Endothelial cell of umbilical vein (primary cell): ENCODE data around the gene CACNB4. TPM values are rescaled to one million over a fixed set of nuclear protein-coding genes. Genes with fewer than 3 reads are reported as not detected.

ENCODE experiments used
- BruUV-seq: library from RNA; stranded (reverse); fragments of 400-500 nt; replicated peaks from 2 replicates; lab custom pipeline; 2021; lab: Mats Ljungman, UMichigan
- CTCF ChIA-PET: fragments of 300-600, 350-600 bp; sonication (Branson Sonifier 250); formaldehyde crosslinking; loops from one replicate; lab custom pipeline; 2021; ENCODE audit warnings: antibody characterized with exemption, inconsistent platforms; lab: Charles Lee
- POLR2A ChIA-PET: fragments of 300-600, 350-600 bp; sonication (Branson Sonifier 250); formaldehyde crosslinking; loops from one replicate; lab custom pipeline; 2021; ENCODE audit warnings: antibody characterized with exemption, inconsistent platforms; lab: Charles Lee
- DNase-seq: peaks from one replicate; pipeline ENCODE4 v3.0.0-alpha.2; 2011; ENCODE audit warnings: low read depth, low spot score
- FAIRE-seq: peaks from 2 replicates; lab custom pipeline; 2011; peaks lifted over from hg19 to GRCh38; lab: Jason Lieb, UNC
- H2AFZ ChIP-seq: 2 replicates; pipeline ENCODE4 v1.6.0; 2012; ENCODE audit warnings: low read depth, low read length, control low read depth, inconsistent platforms
- H3K27ac ChIP-seq: 2 replicates; pipeline ENCODE4 v1.5.1; 2011; ENCODE audit warnings: low read depth, mild to moderate bottlenecking, control low read depth, low read length, moderate library complexity; ENCODE audit not compliant: insufficient read depth
- H3K27me3 ChIP-seq, 2 experiments: 2 replicates each; pipeline versions ENCODE4 v1.6.0 to v1.6.1; 2011; ENCODE audit warnings: low read length in 2 of 2, mixed read lengths in 1 of 2; ENCODE audit not compliant: control insufficient read depth in 2 of 2, insufficient read depth in 2 of 2
- H3K36me3 ChIP-seq, 2 experiments: 2 replicates in 1 of 2; 3 replicates in 1 of 2; pipeline ENCODE4 v1.5.1; 2011; ENCODE audit warnings: low read length in 2 of 2, mild to moderate bottlenecking in 1 of 2, moderate library complexity in 1 of 2; ENCODE audit not compliant: control insufficient read depth in 2 of 2, insufficient read depth in 2 of 2; ENCODE audit errors: extremely low read depth in 1 of 2
- H3K4me1 ChIP-seq: 3 replicates; pipeline ENCODE4 v1.5.1; 2011; ENCODE audit warnings: mild to moderate bottlenecking, low read length; ENCODE audit not compliant: control insufficient read depth, insufficient read depth; ENCODE audit errors: extremely low read depth
- H3K4me2 ChIP-seq: 2 replicates; pipeline ENCODE4 v1.6.1; 2011; ENCODE audit warnings: low read length, control low read depth, mixed read lengths; ENCODE audit not compliant: insufficient read depth
- H3K4me3 ChIP-seq, 3 experiments: fragments of 200-600 bp in 1 of 3; sonication (generic), shearing (Covaris generic) in 1 of 3; replicated peaks in 1 of 3; 2 replicates each; pipeline ENCODE4 v1.5.1; 2011 to 2016; ENCODE audit warnings: control low read depth in 3 of 3, low read length in 3 of 3, mild to moderate bottlenecking in 2 of 3, inconsistent platforms in 1 of 3, low read depth in 1 of 3, moderate library complexity in 1 of 3; ENCODE audit not compliant: insufficient read depth in 1 of 3
- H3K79me2 ChIP-seq: 2 replicates; pipeline ENCODE4 v1.6.0; 2012; ENCODE audit warnings: low read length, inconsistent platforms; ENCODE audit not compliant: control insufficient read depth, insufficient read depth
- H3K9ac ChIP-seq: replicated peaks from 2 replicates; pipeline ENCODE3; 2011; ENCODE audit warnings: low read length, control low read depth; ENCODE audit not compliant: insufficient read depth; ENCODE audit errors: extremely low read depth
- H3K9me1 ChIP-seq: replicated peaks from 3 replicates; pipeline ENCODE4 v1.6.0; 2011; ENCODE audit warnings: mild to moderate bottlenecking, low read length; ENCODE audit not compliant: control insufficient read depth, insufficient read depth; ENCODE audit errors: extremely low read depth
- H3K9me3 ChIP-seq: replicated peaks from 2 replicates; pipeline ENCODE4 v1.5.1; 2012; ENCODE audit warnings: low read length, inconsistent platforms; ENCODE audit not compliant: control insufficient read depth, insufficient read depth
- H4K20me1 ChIP-seq: replicated peaks from 2 replicates; pipeline ENCODE3; 2011; ENCODE audit warnings: mild to moderate bottlenecking, low read length; ENCODE audit not compliant: control insufficient read depth, insufficient read depth; ENCODE audit errors: extremely low read depth
- EZH2 ChIP-seq: IDR thresholded peaks from 2 replicates; pipeline ENCODE4 v1.6.1; 2012; ENCODE audit warnings: borderline replicate concordance, low read depth, mild to moderate bottlenecking, moderate library complexity, low read length, inconsistent platforms; ENCODE audit not compliant: severe bottlenecking
- FOS ChIP-seq: IDR thresholded peaks from 2 replicates; pipeline ENCODE4 v1.6.1; 2011; ENCODE audit warnings: mild to moderate bottlenecking, low read length, moderate library complexity, borderline replicate concordance; ENCODE audit not compliant: insufficient read depth
- GATA2 ChIP-seq: IDR thresholded peaks from 2 replicates; pipeline ENCODE4 v1.7.0; 2011; ENCODE audit warnings: low read depth, mild to moderate bottlenecking, moderate library complexity, mixed read lengths, low read length; ENCODE audit not compliant: insufficient read length, insufficient read depth
- JUN ChIP-seq: IDR thresholded peaks from 2 replicates; pipeline ENCODE4 v1.6.1; 2011; ENCODE audit warnings: borderline replicate concordance, low read depth; ENCODE audit not compliant: insufficient read length, insufficient read depth
- MYC ChIP-seq: IDR thresholded peaks from one replicate; pipeline ENCODE4 v1.6.1; 2011; ENCODE audit warnings: mild to moderate bottlenecking, low read depth, low read length
- POLR2A ChIP-seq: IDR thresholded peaks from 2 replicates; pipeline ENCODE4 v1.6.1; 2012; ENCODE audit warnings: low read depth, mild to moderate bottlenecking, control low read depth, low read length
- POLR2AphosphoS5 ChIP-seq: IDR thresholded peaks from 2 replicates; pipeline ENCODE4 v1.6.1; 2012; ENCODE audit warnings: low read depth, mild to moderate bottlenecking, control low read depth, low read length, moderate library complexity; ENCODE audit not compliant: insufficient read depth
- dilution Hi-C: fragments of 300-500 bp; cut with MboI; formaldehyde crosslinking; loops from one replicate; pipeline ENCODE4 v1.15.0; 2019; ENCODE audit warnings: low sequenced_read_pairs; ENCODE audit not compliant: extremely low pct_ligation_motif_present
- intact Hi-C: fragments of 100-400 bp; cut with micrococcal nuclease; formaldehyde crosslinking; loops from one replicate; pipeline ENCODE4 v1.10.0; 2022
- polyA plus RNA-seq, 4 experiments: library from polyadenylated mRNA; depleted of rRNA in 3 of 4; stranded (reverse) in 3 of 4; unstranded in 1 of 4; fragments of >200 nt; gene quantifications; 2 replicates each; pipeline versions ENCODE4 v1.2.1 to v1.2.3, GENCODE V29; 2011 to 2012; ENCODE audit warnings: missing spikeins in 1 of 4
- total RNA-seq: library from RNA; stranded (reverse); gene quantifications from 2 replicates; pipeline ENCODE4 v1.2.3, GENCODE V29; 2021
- TF ChIP-seq, protein P1 (sequence below): IDR thresholded peaks from 2 replicates; pipeline ENCODE4 v1.6.1; 2011; ENCODE audit not compliant: insufficient read depth, insufficient read length
- TF ChIP-seq, protein P2 (sequence below), 2 donors: IDR thresholded peaks; 1 replicate in 1 of 2; 2 replicates in 1 of 2; pipeline ENCODE4 v1.5.1; 2011; ENCODE audit warnings: low read length in 2 of 2, mild to moderate bottlenecking in 2 of 2, moderate library complexity in 2 of 2, control low read depth in 1 of 2, inconsistent platforms in 1 of 2, low read depth in 1 of 2; ENCODE audit not compliant: insufficient read depth in 1 of 2; ENCODE audit errors: extremely low read depth in 1 of 2

CACNB4 gene
- total and polyA plus RNA-seq, 2 donors (not counting 3 experiments of a cell fraction or from before 2014, with no cell fraction given), result 0.23 to 0.58 TPM

DNA sequence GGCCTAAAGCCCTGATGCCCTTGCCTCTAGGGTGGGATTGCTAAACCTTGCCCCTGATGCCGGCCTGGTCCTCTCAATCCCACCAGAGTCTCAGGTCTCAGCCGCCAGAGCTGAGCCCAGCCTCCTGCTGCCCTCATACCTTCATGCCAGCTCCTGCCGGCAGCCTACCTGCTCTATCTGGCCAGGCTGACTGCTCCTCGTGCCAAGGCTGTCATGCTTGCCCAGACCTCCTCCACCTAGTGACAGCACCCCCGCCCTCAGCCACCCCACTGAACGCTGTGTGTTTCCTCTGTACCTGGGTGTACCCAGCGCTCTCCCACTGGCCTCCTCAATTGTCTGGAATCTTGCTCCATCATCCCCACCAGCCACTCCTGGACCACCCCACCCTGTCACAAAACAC is 120.1 kb downstream of the CACNB4 start:
- Histone ChIP-seq H3K27me3 (peaks cover 4 to 14% of the 10 kb centered on the region in 2 experiments), H3K36me3 (no peaks in the 10 kb centered on the region), H2AFZ (no peak overlapping the region), H3K4me3 (no peak overlapping the region), H3K79me2 (no peaks in the 10 kb centered on the region), H3K9me1 (no peaks in the 10 kb centered on the region), H4K20me1 (no peaks in the 10 kb centered on the region), H3K27ac (no peak overlapping the region), H3K9me3 (no peaks in the 10 kb centered on the region), H3K9ac (no peak overlapping the region), H3K4me1 (no peaks in the 10 kb centered on the region), H3K4me2 (no peak overlapping the region)
- intact Hi-C loops (no loop called here), dilution Hi-C loops (no loop called here)
- ChIA-PET POLR2A (no interaction called here), CTCF (interaction anchor here (1.6 kb wide), 1 partner anchor 242 kb away, joined by 4 read pairs; no protein-coding TSS in a partner anchor)
- no TSS peak for BruUV-seq
- TF ChIP-seq FOS (no peak), GATA2 (no peak), POLR2AphosphoS5 (no peak), JUN (no peak), EZH2 (no peak), MYC (no peak), POLR2A (no peak)
- TF ChIP-seq, protein P1, sequence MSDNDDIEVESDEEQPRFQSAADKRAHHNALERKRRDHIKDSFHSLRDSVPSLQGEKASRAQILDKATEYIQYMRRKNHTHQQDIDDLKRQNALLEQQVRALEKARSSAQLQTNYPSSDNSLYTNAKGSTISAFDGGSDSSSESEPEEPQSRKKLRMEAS, result no peak
- no peak for DNase-seq
- no peak for FAIRE-seq

DNA sequence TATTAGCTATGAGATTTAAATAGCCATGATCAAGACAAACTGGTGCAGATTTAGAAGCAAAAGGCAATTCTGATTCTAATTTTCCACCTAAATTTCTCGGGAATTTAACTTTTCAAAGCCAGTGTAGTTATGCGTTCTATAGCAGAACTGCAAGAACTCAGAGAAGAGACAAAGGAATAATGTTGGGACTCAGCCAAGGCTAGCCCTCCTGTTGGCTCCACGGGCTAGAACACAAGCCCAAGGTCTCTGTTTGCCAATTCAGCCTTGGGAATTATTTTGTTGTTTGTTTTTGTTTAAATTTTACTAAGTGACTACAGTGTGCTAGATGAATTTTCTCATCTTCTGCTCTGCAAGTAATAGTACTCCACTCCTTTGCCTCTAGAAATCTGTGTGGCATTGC is 121.2 kb downstream of the CACNB4 start:
- ChIA-PET POLR2A (no interaction called here), CTCF (interaction anchor here (1.0 kb wide), 1 partner anchor 30 kb away, joined by 3 read pairs; no protein-coding TSS in a partner anchor)
- Histone ChIP-seq H2AFZ (no peak overlapping the region), H3K4me3 (no peak overlapping the region), H3K9me3 (no peaks in the 10 kb centered on the region), H3K4me1 (no peaks in the 10 kb centered on the region), H3K9me1 (no peaks in the 10 kb centered on the region), H3K36me3 (no peaks in the 10 kb centered on the region), H3K27me3 (peaks cover 4 to 14% of the 10 kb centered on the region in 2 experiments), H3K4me2 (no peak overlapping the region), H4K20me1 (no peaks in the 10 kb centered on the region), H3K9ac (no peak overlapping the region), H3K27ac (no peak overlapping the region), H3K79me2 (no peaks in the 10 kb centered on the region)
- intact Hi-C loops, result no loop called here
- FAIRE-seq (no peak), DNase-seq (no peak)
- BruUV-seq, result no TSS peak
- TF ChIP-seq, protein P1, result no peak
- TF ChIP-seq, protein P2, sequence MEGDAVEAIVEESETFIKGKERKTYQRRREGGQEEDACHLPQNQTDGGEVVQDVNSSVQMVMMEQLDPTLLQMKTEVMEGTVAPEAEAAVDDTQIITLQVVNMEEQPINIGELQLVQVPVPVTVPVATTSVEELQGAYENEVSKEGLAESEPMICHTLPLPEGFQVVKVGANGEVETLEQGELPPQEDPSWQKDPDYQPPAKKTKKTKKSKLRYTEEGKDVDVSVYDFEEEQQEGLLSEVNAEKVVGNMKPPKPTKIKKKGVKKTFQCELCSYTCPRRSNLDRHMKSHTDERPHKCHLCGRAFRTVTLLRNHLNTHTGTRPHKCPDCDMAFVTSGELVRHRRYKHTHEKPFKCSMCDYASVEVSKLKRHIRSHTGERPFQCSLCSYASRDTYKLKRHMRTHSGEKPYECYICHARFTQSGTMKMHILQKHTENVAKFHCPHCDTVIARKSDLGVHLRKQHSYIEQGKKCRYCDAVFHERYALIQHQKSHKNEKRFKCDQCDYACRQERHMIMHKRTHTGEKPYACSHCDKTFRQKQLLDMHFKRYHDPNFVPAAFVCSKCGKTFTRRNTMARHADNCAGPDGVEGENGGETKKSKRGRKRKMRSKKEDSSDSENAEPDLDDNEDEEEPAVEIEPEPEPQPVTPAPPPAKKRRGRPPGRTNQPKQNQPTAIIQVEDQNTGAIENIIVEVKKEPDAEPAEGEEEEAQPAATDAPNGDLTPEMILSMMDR (IDR thresholded peaks at IDR 0.05; ENCODE audit: extremely low read depth in 1 of 2, insufficient read depth in 1 of 2, low read depth in 1 of 2, low read length in 2 of 2), result no peak
- TF ChIP-seq POLR2A, result no peak
- dilution Hi-C loops, result no loop called here
